Right renal pelvis (tissue), 4 donors: ENCODE measurements around the gene ATG2B. TPM values are rescaled to one million over a fixed set of nuclear protein-coding genes. Genes with fewer than 3 reads are reported as not detected.

Experiments used
- DNase-seq, 4 donors: peaks; one replicate each; pipeline ENCODE4 v3.0.0-alpha.2; 2013; ENCODE audit warnings: low read depth in 4 of 4, low spot score in 3 of 4, missing footprints in 1 of 4
- polyA plus RNA-seq, 4 donors: library from polyadenylated mRNA; unstranded; fragments of 120-200 nt; gene quantifications; one replicate each; pipeline ENCODE4 v1.2.1, GENCODE V29; 2013; ENCODE audit not compliant: insufficient read length in 4 of 4

Gene ATG2B
- polyA plus RNA-seq, 4 donors, result 24.4 to 31.4 (median 25.7) TPM

DNA sequence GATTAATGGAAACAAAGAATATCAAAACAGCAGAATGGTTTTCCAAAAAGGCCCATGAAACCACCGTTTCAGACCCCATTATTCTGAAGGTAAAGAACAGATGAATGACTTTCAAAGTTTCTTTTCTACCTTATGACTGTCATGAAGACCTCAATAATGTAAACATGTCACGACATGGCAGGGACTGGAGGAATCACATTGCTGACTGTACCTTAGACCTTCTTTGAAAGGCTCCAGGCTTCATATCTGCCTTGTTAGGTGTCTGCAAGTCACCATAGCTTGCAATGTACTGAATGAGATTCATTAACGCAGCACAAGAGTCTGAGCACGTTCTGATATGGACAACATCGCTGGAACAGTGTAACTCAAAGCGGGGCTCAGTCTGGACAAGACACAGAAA lies 52.2 kb downstream of the ATG2B start:
- DNase-seq, result no peak

DNA sequence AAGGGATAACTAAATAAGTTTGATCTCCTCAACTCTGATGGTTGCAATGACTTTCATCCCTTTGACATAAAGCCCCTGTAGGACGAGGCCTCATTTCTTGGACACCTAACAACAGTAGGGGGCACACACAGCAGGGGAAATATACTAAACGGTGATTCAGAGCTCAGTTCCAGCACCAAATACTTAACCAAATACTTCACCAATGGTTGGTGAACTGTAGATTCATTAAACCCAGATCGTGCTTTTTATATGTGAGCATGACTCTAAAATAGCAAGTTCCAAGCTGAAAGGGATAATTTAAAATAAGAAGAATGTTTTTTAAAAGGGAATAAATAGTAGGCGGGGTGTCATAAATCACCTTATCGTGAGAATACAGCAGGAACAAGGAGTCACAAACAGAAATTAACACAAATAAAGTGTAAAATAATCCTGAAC lies 53.2 kb downstream of the ATG2B start:
- no peak for DNase-seq

DNA sequence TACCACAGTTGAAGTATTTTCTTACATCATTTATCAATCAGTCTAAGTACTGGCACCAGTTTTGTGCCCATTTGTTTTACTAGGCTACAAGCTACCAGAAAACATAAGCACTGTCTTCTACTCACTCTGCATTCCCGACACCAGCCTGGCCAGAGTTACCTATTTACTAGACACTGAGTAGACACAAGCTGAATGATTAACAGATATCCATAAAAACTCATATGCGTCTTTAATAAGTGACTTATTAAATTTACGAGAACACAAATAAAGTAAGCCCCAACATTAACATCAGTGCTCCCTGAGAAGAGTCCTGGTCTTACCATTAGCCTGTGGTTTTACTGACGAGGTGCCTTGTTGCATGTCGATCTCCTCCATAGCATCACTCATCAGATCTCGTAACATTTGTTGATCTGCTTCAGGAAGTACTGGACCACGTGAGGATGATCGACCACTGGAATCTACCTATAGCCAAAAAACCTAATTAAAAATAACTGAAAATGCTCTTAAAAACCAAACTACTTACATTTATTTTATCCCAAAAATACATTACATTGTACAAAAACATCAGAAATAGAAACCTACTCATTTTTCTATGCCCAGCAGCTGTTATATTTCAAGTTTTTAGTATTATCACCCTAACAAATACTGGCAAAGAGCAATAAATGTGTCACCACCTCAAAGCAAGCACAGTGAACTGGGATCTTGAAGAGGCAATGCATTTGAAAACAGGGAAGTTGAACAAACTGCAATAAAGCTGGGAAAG lies 53.8 kb downstream of the ATG2B start:
- peak in 2 of 4 donors; percentile 27 to 34 for DNase-seq

DNA sequence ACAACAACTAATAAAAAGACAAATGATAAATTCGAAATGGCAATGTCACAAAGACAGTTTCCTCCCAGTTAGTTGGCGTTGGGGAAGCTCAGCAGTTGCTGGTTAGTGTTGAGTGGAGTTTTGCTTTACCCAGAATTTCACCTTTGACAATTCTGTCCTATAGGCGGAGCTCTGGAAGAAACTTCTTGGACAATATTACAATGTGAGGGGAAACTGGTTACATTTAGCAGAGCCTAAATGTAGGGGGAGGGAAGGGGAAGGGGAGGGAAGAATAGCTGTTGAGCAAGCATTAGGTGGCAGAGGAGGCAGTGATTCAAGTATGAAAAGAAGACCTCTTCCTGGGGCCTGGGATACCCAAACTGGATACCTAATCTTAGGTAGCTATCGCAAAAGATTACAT lies 55.7 kb downstream of the ATG2B start:
- DNase-seq, result no peak

DNA sequence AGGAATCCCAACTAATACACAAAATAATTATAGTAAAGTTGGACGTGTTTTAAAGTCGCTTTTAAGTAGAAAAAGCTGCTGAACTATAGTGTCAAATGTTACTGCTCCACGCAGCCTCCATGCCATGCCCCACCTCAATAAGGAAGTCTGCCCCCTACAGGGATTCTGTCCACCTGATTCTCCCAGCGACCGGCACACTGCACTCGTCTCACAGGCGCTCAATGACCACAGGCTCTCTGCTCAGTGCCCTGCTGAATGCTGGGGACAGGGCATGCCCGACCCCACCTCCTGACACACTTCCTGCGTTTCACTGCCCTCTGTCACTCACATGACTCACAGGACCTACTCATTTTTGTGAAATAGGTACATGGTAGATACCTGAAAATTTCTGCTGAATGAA lies 58.2 kb downstream of the ATG2B start:
- DNase-seq, result no peak

DNA sequence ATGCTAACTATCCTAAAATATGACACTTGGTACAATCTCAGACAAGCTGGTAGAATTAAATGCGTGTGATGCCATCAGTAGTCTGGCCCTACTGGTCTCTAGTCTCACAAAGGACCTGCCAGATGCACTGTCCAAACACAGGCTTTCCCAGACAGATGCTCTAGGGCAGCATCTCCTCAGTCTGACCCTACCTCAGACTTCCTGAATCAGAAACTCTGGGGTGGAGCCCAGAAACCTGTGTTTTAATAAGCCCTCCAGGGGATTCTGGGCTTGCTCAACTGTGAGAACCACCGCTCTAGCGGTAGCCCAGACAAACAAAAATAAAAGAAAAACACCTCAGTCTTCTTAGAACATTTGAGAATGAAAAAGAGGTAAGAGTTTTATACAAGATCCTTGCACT lies 59.2 kb downstream of the ATG2B start:
- DNase-seq, result no peak

DNA sequence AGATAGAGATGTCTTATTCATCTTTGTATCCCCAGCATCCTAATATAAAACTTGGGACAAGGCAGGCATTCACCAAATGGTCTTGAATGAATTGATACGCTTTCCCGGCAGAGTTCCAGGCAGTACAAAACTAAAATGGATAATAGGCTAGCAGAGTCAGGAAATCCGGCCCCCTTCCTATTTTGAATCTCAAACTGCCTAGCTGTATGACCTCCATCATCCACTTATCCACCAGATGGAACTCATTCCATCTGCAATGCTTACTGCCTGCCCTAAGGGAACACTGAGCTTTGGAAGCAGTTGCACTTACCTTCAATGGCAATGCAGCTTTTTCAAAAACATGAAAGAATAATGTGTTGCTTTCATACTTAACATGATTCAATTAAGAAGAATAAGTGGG lies 63.7 kb downstream of the ATG2B start:
- no peak for DNase-seq

DNA sequence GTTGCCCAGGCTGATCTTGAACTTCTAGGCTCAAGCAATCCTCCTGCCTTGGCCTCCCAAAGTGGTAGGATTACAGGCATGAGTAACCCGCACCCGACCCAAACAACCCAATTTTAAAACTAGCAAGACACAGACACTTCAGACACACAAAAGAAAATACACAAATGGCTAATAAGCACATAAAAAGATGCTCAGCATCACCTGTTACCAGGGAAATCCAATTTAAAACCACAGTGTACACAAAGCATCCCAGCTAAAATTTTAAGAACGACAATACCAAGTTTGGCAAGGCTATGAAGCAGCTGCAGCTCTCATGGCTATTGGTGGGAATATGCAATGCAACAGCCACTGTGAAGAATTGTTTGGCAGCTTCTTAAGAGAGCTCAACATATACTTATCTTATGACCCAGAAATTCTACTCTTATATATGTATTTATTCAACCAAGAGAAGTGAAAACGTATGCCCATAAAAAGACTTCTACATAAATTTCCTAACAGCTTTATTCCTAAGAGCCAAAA lies 65.1 kb downstream of the ATG2B start:
- DNase-seq, result no peak

DNA sequence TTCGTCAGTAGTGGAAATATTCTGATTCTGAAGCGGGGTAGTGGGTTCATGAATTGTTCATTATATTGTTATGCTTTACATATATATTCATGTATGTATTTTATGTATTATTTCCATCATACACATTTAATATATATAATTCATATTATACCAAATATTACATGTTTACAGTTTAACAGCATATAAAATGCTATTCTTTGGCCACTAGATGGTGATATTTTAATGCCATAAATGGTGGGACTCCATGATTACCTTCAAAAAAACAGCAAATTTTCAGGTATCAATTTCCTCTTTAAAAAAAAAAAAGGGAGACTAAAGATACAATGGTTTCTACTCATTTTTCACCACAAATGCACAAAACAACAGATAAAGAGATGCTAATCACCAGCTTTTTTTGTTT lies 66.1 kb downstream of the ATG2B start:
- DNase-seq, result no peak

DNA sequence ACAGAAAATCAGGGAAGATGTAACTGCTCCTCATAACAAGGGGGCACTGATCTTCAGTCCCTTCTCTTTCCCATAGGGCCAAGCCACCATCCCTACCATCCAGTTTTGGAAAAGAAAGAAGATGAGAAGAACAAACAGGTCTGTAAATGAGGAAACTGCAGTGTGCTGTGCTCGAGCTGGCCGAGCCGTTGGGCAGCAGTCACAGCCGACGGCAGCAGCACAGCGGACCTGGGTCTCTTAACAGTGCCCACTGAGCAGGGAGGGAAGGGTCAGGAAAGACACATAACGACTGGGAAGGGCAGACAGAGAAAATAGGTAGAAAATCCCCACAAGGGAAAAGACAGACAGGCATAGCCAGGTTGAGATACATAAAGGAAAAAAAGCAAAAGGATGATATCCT lies 68.9 kb downstream of the ATG2B start:
- DNase-seq, result no peak

DNA sequence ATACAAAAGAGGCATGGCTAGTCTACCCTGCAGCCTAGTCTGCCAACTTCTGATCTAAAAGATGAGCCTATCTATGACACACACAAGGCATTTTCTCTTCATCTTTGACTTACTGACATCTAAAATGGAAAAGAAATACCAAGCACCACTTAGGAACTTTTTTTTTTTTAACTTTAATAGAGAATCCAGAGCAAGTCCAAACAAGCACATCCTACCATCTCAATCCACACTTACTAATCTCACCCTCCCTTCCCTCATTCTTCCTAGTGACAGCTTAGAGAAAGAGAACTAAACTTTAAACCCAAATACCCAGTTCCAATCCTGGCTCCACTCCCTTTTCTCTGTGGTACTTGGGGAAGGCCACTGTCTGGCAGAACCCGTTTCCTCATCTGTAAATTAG lies 75.3 kb downstream of the ATG2B start:
- no peak for DNase-seq

DNA sequence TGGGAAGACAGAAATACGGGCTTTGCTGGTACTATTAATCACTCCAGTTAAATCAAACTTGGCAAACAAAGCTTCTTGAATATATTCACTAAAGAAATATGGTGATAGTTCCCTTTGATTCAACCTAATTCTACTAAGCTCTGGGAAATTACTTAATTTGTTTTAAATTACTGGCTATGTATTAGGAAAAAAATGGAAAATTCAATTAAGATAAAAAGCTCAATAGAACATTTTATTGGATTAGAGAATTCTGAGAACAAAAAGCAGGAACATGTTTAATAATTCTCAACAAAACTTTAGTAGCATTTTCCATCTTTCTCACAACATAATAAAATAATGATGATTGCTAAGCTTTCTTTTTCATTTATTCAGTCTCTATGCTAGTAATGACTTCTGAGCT lies 76.9 kb downstream of the ATG2B start:
- no peak for DNase-seq

DNA sequence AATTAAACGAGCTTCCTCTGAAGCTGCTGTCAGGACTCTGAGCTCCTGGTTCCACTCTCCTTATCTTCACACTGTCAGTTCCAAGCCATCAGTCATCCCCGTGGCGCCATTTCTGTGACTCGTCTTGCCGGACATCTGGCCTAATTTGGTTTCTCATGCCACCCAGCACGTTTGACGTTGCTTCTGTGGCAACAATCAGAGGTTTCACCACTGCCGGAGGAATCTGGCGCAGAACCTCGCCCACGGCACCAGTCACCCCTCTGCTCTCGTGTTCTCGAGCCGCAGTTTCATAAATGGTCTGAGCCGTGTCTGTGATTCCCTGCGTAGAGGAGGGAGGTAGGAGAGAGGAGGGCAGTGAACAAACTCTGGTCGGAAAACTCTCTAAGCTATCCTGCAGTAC lies 77.5 kb downstream of the ATG2B start:
- no peak for DNase-seq

DNA sequence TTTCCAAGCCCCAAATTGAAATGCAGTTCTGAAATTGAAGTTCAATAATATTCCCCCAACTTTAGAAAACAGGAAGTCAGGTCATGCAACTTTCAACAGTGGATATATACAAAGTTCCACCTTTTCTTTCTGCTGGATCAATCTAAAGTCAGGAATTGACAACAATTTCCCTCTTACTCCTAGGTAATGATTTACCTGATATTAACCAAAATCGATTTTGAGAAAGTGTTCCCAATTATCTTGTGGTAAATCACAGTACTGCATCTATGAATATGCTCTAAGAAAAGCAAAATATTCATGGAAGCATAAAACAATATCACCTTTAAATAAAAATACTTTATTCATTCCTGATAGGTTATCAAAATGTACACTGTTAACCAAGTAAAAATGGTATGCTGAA lies 78.7 kb downstream of the ATG2B start:
- DNase-seq, result no peak

DNA sequence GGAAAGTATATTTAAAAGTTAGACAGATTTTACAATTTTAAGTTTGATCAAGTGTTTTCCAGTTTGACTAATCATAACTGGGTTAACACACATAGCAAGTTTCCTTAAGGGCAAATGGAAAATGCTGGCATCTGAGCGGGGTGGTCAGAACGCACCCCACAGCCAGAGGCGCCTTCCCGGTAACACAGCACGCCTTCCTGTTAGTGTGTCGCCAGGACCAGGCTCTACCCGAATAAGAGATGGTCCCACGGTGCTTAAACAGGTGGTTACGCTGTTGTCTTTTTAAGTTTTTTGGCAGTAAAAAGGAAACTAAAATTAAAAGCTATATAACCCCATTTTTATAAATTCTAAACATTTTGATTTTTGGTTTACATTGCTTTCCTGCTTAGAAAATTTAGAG lies 79.1 kb downstream of the ATG2B start:
- DNase-seq, result no peak

DNA sequence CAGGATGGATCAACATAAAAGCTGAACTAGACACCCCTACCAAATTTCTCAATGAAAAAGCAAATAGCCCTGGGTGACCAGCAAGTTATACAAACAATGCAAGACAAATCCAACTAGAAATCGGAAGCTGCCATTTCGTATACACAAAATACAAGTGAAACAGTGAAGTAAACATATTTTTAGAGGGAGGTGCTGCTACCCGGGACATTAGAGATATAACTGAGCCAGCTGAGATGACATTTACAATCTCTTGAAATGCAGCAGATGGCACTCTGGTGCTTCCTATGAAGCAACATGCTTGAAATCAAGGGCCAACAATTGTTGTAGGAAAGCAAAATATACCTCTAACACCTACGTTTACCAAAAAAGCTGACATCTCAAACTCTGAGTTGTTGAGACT lies 81.7 kb downstream of the ATG2B start:
- DNase-seq, result no peak

DNA sequence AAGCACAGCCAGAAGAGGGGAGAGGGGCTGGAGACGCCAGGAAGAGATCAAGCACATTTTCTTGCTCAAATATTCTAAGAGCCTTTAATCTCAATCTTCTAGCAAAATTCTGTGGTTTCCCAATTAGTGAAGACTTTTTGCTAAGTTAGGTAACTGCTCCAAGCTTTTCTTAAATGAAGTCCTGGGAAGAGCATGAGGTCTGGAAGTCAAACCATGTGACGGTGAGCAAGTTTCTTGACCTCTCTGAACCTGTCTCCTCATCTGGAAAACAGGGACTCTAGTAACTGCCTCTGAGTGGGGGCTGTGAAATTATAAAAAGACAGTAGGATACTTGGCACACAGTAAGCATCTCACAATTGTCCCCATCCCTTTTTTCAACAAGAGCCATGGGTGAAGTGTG lies 83.0 kb downstream of the ATG2B start:
- no peak for DNase-seq

DNA sequence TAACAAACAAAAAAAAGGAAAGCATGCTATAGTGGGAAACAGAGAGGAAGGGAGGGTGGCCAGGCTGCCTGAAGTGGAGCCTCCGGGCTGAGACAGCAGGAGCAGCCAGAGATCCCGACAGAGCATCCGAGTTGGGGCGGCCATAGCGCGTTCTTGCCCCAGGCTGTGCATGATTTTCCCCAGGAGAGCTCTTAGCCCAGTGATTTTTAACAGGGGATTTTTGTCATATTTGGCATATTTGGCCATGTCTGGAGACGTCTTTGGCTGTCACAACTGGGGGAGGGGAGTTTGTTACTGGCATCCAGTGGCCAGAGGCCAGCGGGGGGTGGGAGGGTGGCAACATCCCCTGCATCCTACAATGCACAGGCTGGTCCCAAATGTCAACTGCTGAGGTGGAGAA lies 83.6 kb downstream of the ATG2B start:
- DNase-seq, result no peak

DNA sequence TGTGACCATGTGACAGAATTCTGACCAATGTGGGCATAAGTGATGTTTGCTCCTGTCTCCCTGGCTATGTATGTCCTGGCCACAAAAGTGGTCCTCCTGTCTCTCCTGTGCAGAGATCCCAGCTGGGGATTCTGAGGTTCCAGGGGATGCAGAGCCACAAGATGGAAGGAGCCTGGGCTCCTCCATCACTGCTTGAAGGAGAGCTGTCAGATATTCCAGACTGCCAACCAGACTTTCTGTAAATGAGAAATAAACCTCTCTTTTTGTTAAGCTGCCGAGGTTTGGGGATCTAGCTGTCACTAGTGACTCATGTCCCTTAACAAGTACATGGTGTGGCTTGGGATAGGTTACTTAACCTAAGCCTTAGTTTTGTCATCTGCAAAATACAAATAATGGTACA lies 85.3 kb downstream of the ATG2B start:
- no peak for DNase-seq

DNA sequence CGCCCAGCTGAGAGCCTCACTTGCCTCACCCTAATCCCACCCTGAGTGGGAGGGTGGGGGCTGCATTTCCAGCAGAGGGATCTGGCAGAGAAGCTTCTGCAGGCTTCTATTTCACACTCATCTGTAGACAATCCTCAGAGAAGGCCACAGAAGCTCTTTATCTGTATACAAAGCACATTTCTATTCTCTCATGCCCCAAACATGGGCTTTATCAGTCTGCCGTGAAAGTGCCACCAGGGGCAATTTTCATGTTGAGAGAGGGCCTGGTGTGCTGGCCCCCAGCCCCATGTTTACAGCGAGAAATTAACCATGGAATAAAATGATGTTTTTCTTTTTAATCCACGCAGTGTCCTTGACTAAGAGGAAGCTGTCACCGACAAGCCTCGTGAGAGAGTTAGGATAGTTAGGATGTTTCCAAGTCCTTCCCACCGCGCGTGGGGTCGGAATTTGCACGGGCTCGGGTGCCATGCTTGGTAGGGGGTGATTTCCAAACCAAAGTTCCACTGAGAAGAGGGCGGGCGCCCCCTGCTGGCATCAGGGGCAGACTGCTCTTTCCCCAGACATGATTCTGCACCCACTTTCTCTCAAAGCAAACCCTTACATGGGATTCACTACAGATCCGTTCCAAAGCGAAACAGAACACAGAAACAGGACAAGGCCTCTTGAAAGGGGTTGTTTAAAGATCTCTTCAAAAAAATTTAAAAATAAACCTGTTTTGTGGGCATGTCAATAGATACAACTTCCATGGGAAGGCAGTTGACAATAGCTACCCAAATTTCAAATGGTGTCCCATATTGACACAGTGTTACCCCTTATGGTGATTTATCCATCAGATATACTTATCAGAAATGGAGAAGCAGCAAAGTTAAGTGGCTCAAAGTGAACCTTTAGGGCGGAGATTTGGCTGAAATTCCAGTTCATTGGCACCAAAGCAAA lies 87.7 kb downstream of the ATG2B start:
- DNase-seq, result peak in 3 of 4 donors; percentile 33 to 50 (median 47)

DNA sequence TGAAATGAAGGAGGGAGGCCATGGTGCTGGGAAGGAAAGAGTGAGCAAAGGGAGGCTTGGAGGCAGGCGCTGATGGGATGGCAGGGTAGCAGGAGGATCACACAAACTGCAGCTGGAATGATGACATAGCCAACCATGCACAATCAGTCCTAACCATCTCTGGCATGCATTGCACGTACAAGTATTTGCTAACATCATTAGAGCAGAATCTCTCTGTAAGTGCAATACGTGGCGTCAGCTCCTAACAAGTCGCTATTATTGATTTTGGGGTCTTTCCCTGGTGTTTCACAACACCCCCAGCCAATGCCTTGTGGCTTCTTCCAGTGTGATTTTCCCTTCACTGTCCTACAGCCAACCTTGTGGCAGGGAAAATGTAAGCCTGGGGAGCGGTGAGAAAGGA lies 88.6 kb downstream of the ATG2B start:
- DNase-seq, result no peak

DNA sequence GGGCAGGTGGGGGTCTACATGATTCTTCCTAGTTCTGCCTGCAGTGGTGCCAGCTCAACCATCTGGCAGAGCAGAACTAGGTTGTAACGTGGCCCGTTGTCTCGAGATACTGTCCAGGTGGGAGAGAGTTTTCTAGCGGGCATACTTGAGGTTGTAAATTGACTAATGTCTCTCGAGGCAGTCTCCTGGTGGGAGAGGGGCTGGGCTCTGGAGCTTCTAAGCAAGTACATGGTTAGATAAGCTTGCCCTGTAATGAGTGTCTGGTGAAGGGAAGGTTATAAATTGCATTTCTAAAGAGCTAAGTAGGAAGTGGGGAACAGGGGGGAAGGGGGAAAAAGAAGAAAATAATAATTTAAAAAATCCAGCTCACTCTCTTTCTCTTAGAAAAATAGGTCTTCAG lies 89.0 kb downstream of the ATG2B start:
- DNase-seq, result no peak
